NT2/D1 (cell line): ENCODE measurements around the gene SPAG17.

Experiments
- SUZ12 ChIP-seq: IDR thresholded peaks from 2 replicates; pipeline ENCODE4 v1.6.1; 2011; ENCODE audit not compliant: insufficient read length, insufficient read depth; ENCODE audit errors: extremely low read depth
- YY1 ChIP-seq: IDR thresholded peaks from 2 replicates; pipeline ENCODE4 v1.6.1; 2011; ENCODE audit not compliant: insufficient read length, insufficient read depth
- ZNF274 ChIP-seq: IDR thresholded peaks from 2 replicates; pipeline ENCODE4 v1.6.1; 2011; ENCODE audit warnings: mild to moderate bottlenecking, low read depth, low read length

GRCh38 chr1:117929343-117930172, 255.5 kb downstream of the SPAG17 start, which contains the start of the genes GDAP2 and WDR3:
- TF ChIP-seq ZNF274 (no peak), YY1 (no peak), SUZ12 (no peak)
